Heart left ventricle (tissue), 13 donors: ENCODE measurements around the gene DFFB.

ENCODE experiments used
- CTCF ChIP-seq, 12 donors: fragments of 200-600 bp; sonication (generic) in 4 of 12; IDR thresholded peaks; one replicate each; pipeline versions ENCODE4 v1.5.0 to v1.8.0; 2018 to 2022; ENCODE audit warnings: antibody characterized with exemption in 12 of 12, mild to moderate bottlenecking in 5 of 12
- POLR2A ChIP-seq, 2 donors: fragments of 450-650 bp; IDR thresholded peaks; one replicate each; pipeline ENCODE4 v1.6.1; 2017; ENCODE audit warnings: antibody characterized with exemption in 2 of 2, mild to moderate bottlenecking in 2 of 2, moderate library complexity in 2 of 2
- donor health status: ischemic (EF 13 %, LVEDD 7.1; RV severe dilation, severe dysfunction).
- donor health status: DM: no; HTN: yes; CAD: no.
- donor health status: DM: no; HTN: no; CAD: no.
- donor health status: ischemic (EF 25% LVEDD 6.9; RV normal size, moderate dysfunction).
- donor health status: ischemic (EF 25% LVEDD 5.7; RV mildly dilated, moderate dysfunction).
- donor health status: ischemic (EF 35%, LVEDD 5.7; RV mildly dilated, moderate dysfunction).
- donor health status: nonischemic (EF 11% LVEDD 7.7; RV severe dilation, severe dysfunction).
- donor health status: DM: yes; HTN: yes; CAD: no.
- donor health status: PGD.
- donor health status: ischemic (EF 29% LVEDD 5.4; RV normal size, mild dysfunction).
- donor health status: nonischemic (EF 23%, LVEDD 6.1; RV moderate dilation, normal function).

- TF ChIP-seq CTCF (IDR thresholded peaks at IDR 0.05), result no peak
- TF ChIP-seq POLR2A (IDR thresholded peaks at IDR 0.05), result no peak
Observed at GRCh38 chr1:3889936-3890335, 32.7 kb downstream of the DFFB start.
